ENCODE data around the gene ZIC1. TPM values are rescaled to one million over a fixed set of nuclear protein-coding genes. Genes with fewer than 3 reads are reported as not detected.

Gene ZIC1
- total and polyA plus RNA-seq, 2 of the 4 experiments (the other 2 are of a cell fraction), result not detected

- H3K27ac ChIP-seq (ENCODE audit: insufficient read depth, low read length), result no peak overlapping the region
- H4K5ac ChIP-seq (ENCODE audit: low read depth, low read length), result no peak overlapping the region
- no peak overlapping the region for H3K9ac ChIP-seq (ENCODE audit: low read depth, low read length)
- intact Hi-C loops (cut with micrococcal nuclease), result loop anchor here (5.0 kb wide), 1 partner anchor 995 kb away; no protein-coding TSS in a partner anchor
- H2AK9ac ChIP-seq (replicated peaks; ENCODE audit: low read depth, low read length, poor library complexity), result no peak overlapping the region
- H2AK5ac ChIP-seq (ENCODE audit: low read depth, low read length), result no peak overlapping the region
- no peaks in the 10 kb centered on the region for H3K9me1 ChIP-seq (ENCODE audit: insufficient read depth, low read length)
- H2BK120ac ChIP-seq (ENCODE audit: low read depth, low read length), result no peak overlapping the region
- BruUV-seq (replicated peaks), result no TSS peak
- H2BK15ac ChIP-seq (ENCODE audit: low read depth, low read length), result no peak overlapping the region
- H3K27me3 ChIP-seq (ENCODE audit: control insufficient read depth, insufficient read depth, low read length), result peaks cover 78% of the 10 kb centered on the region
- no peak for ATAC-seq (ENCODE audit: low read depth)
- no peak overlapping the region for H4K8ac ChIP-seq (ENCODE audit: low read depth in 2 of 2, low read length in 2 of 2)
- no peak overlapping the region for H3K4me3 ChIP-seq (ENCODE audit: insufficient read depth, low read depth, low read length)
- no peak overlapping the region for H3K23ac ChIP-seq (ENCODE audit: low read depth, low read length)
- CTCF ChIA-PET, result no interaction called here
- no peaks in the 10 kb centered on the region for H3K79me1 ChIP-seq (ENCODE audit: low read depth in 1 of 2, low read length in 2 of 2)
- no peak overlapping the region for H2AFZ ChIP-seq (replicated peaks; ENCODE audit: low read length, poor library complexity)
- H3K4ac ChIP-seq (ENCODE audit: low read depth, low read length), result no peak overlapping the region
- no peak overlapping the region for H2BK20ac ChIP-seq (ENCODE audit: low read depth, low read length)
- H3K14ac ChIP-seq (replicated peaks; ENCODE audit: low read depth, low read length), result no peak overlapping the region
- in situ Hi-C loops (cut with MboI; ENCODE audit: low sequenced_read_pairs), result no loop called here
- H3K9me3 ChIP-seq (ENCODE audit: control insufficient read depth, insufficient read depth, low read length), result peaks cover 18% of the 10 kb centered on the region
- H3K18ac ChIP-seq (ENCODE audit: low read depth, low read length), result no peak overlapping the region
- H3K4me1 ChIP-seq (ENCODE audit: control insufficient read depth, insufficient read depth, low read length), result no peaks in the 10 kb centered on the region
- no peak overlapping the region for H2BK5ac ChIP-seq (ENCODE audit: low read depth, low read length, poor library complexity, severe bottlenecking)
- no peak for DNase-seq
- TF ChIP-seq SMC3 (IDR thresholded peaks at IDR 0.05; ENCODE audit: low read depth, low read length), result no peak
- TF ChIP-seq FOS (IDR thresholded peaks at IDR 0.05; ENCODE audit: low read depth, low read length), result no peak
- no peak for TF ChIP-seq CHD1 (IDR thresholded peaks at IDR 0.05; ENCODE audit: low read depth, low read length)
- H3K4me2 ChIP-seq (ENCODE audit: low read depth, low read length), result no peak overlapping the region
- no peak overlapping the region for H4K91ac ChIP-seq (ENCODE audit: insufficient read depth, low read depth, low read length)
- H4K20me1 ChIP-seq (ENCODE audit: insufficient read depth, low read length), result 0 out of 2 replicates have a peak, but pooled peaks cover 3% of the 10 kb centered on the region
- H3K56ac ChIP-seq (ENCODE audit: extremely low read depth, insufficient read depth, low read length), result no peak overlapping the region
- no CpG with 5 or more reads among the region's 1 CpG for WGBS, 2 experiments (ENCODE audit: extremely low coverage in 2 of 2, insufficient read length in 1 of 2)
- no peaks in the 10 kb centered on the region for H3K36me3 ChIP-seq (ENCODE audit: control insufficient read depth, insufficient read depth, low read length)
- POLR2A ChIA-PET (ENCODE audit: unreplicated experiment), result no interaction called here
- dilution Hi-C loops (cut with HindIII; ENCODE audit: low sequenced_read_pairs, unreplicated experiment), result no loop called here
Measured at GRCh38 chr3:147416931-147417330, 7.8 kb downstream of the ZIC1 start.

All from IMR-90 (cell line).